Keratinocyte (primary cell): ENCODE measurements around the gene SEC63.

ENCODE experiments used
- EZH2 ChIP-seq: IDR thresholded peaks from one replicate; pipeline ENCODE4 v1.6.1; 2012; ENCODE audit warnings: inconsistent platforms, mild to moderate bottlenecking, low read length, moderate library complexity
- TF ChIP-seq, protein P1 (sequence below), 3 experiments: IDR thresholded peaks in 1 of 3; conservative IDR thresholded peaks in 1 of 3; optimal IDR thresholded peaks in 1 of 3; 2 replicates in 2 of 3; 3 replicates in 1 of 3; pipeline versions ENCODE3 to v1.5.1; 2011; ENCODE audit warnings: low read length in 3 of 3, mild to moderate bottlenecking in 3 of 3, moderate library complexity in 2 of 3, control low read depth in 1 of 3, inconsistent platforms in 1 of 3; ENCODE audit not compliant: insufficient read depth in 2 of 3; ENCODE audit errors: extremely low read depth in 1 of 3

DNA sequence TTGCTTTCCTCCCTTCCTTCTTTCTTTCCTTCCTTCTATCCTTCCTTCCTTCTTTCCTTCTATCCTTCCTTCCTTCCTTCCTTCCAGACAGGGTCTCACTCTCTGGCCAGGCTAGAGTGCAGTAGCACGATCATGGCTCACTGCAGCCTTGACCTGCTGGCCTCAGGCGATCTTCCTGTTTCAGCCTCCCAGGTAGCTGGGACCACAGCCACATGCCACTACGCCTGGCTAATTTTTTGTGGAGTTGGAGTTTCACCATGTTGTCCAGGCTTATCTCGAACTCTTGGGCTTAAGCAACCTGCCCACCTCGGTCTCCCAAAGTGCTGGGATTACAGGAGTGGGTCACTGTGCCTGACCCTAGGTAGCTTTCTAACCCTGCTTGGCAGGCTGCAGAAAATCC, 12.2 kb upstream of the SEC63 start:
- TF ChIP-seq, protein P1, sequence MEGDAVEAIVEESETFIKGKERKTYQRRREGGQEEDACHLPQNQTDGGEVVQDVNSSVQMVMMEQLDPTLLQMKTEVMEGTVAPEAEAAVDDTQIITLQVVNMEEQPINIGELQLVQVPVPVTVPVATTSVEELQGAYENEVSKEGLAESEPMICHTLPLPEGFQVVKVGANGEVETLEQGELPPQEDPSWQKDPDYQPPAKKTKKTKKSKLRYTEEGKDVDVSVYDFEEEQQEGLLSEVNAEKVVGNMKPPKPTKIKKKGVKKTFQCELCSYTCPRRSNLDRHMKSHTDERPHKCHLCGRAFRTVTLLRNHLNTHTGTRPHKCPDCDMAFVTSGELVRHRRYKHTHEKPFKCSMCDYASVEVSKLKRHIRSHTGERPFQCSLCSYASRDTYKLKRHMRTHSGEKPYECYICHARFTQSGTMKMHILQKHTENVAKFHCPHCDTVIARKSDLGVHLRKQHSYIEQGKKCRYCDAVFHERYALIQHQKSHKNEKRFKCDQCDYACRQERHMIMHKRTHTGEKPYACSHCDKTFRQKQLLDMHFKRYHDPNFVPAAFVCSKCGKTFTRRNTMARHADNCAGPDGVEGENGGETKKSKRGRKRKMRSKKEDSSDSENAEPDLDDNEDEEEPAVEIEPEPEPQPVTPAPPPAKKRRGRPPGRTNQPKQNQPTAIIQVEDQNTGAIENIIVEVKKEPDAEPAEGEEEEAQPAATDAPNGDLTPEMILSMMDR (optimal IDR thresholded peaks at IDR 0.05 in 1 of 3, IDR thresholded peaks at IDR 0.05 in 1 of 3, conservative IDR thresholded peaks at IDR 0.05 in 1 of 3; ENCODE audit: extremely low read depth in 1 of 3, insufficient read depth in 2 of 3, low read length in 3 of 3), result no peak
- no peak for TF ChIP-seq EZH2
